ENCODE data around the gene TTC28.
"Not testable (repeated sequence)": the region's sequence is repeated elsewhere in the genome, so short reads cannot be mapped to it uniquely, and the experiment has no call there.

TTC28 gene

DNA sequence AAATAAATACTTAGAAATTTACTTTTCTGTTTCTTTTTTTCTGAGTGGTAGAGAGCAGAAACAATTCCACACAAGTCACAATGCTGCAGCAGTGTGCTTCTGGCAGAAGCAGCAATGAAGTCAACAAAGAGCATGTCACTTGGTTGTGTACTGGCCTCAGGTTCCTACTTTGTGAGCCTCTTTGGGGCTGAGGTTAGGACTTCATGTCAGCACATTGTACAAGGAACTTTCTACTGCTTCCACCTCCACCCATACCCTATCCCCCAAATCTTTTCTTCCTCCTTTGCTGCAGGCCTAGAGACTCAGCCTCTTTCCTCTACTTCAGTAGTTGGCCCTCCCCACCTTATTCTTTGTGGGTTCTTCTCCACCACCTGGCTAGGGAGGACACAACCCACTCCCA is 507.9 kb downstream of the TTC28 start:
- TF ChIP-seq, protein P1, sequence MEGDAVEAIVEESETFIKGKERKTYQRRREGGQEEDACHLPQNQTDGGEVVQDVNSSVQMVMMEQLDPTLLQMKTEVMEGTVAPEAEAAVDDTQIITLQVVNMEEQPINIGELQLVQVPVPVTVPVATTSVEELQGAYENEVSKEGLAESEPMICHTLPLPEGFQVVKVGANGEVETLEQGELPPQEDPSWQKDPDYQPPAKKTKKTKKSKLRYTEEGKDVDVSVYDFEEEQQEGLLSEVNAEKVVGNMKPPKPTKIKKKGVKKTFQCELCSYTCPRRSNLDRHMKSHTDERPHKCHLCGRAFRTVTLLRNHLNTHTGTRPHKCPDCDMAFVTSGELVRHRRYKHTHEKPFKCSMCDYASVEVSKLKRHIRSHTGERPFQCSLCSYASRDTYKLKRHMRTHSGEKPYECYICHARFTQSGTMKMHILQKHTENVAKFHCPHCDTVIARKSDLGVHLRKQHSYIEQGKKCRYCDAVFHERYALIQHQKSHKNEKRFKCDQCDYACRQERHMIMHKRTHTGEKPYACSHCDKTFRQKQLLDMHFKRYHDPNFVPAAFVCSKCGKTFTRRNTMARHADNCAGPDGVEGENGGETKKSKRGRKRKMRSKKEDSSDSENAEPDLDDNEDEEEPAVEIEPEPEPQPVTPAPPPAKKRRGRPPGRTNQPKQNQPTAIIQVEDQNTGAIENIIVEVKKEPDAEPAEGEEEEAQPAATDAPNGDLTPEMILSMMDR (IDR thresholded peaks at IDR 0.05; ENCODE audit: borderline replicate concordance, insufficient read depth, low read depth, low read length): no peak
- no peak overlapping the region for H3K4me3 ChIP-seq (ENCODE audit: low read depth, low read length)

DNA sequence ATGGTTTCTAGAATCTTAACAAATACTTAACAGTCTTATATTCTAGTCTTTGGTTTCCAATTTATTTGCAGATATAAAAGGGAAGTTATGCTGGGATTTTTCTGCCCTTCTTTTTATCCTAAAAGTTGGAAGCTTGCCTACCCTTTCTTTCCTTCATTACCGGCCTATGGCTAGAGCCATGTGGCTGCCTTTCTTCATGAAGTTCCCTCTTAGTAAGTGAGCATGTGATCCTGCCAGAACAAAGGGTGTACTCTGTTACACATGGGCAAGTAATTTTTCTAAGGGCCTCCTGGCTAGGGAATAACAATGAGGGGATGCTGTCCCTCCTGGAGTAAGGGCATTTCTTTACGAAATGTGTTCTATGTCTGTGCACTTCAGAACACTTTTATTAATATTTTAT is 508.5 kb downstream of the TTC28 start:
- H3K4me3 ChIP-seq (ENCODE audit: low read depth, low read length): no peak overlapping the region
- TF ChIP-seq, protein P1 (IDR thresholded peaks at IDR 0.05; ENCODE audit: borderline replicate concordance, insufficient read depth, low read depth, low read length): no peak

DNA sequence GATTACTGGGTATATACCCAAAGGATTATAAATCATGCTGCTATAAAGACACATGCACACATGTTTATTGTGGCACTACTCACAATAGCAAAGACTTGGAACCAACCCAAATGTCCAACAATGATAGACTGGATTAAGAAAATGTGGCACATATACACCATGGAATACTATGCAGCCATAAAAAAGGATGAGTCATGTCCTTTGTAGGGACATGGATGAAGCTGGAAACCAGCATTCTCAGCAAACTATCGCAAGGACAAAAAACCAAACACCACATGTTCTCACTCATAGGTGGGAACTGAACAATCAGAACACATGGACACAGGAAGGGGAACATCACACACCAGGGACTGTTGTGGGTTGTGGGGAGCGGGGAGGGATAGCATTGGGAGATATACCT is 510.3 kb downstream of the TTC28 start:
- not testable (repeated sequence) for H3K4me3 ChIP-seq (ENCODE audit: low read depth, low read length)

DNA sequence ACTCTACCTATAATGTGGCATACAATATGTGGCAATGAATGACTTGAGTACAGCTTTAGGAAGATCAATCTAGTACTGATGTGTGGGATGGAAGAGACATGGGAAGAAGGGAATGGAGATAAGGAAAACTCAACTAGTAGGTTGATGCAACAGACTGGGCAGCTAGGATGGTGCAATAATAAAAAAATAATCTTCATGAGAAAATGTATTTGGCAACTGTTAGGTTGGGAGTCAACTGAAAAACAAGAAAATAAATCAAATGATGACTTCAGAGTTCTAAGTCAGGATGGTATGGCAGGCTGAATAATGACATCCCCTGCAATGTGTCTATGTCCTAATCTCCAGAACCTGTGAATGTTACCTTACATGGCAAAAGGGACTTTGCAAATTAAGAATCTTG is 523.8 kb downstream of the TTC28 start:
- TF ChIP-seq, protein P1 (IDR thresholded peaks at IDR 0.05; ENCODE audit: borderline replicate concordance, insufficient read depth, low read depth, low read length): no peak
- no peak overlapping the region for H3K4me3 ChIP-seq (ENCODE audit: low read depth, low read length)

DNA sequence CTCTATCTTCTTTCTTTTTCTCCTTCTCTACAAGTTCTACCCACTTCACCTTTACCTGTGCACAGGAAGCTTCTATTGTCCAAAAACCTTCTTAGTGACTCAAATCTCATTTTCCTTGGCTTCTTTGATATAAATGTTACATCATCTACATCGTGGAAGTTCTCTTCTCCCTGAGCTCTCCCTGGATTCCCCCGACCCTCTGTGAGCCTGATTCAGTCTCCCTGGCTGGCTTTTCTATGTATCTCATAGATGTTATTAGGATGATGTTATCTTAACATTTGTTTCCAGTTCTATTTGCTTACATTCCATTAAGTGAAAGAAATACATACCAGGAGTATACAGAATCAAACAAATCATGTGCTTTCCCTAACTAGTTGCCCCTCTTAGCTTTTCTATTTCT is 524.8 kb downstream of the TTC28 start:
- TF ChIP-seq, protein P1 (IDR thresholded peaks at IDR 0.05; ENCODE audit: borderline replicate concordance, insufficient read depth, low read depth, low read length): no peak
- H3K4me3 ChIP-seq (ENCODE audit: low read depth, low read length): no peak overlapping the region

- no peak overlapping the region for H3K4me3 ChIP-seq (ENCODE audit: low read depth, low read length)
- TF ChIP-seq, protein P1 (IDR thresholded peaks at IDR 0.05; ENCODE audit: borderline replicate concordance, insufficient read depth, low read depth, low read length): no peak
Measured at GRCh38 chr22:28151151-28151816, 528.4 kb downstream of the TTC28 start.

- TF ChIP-seq, protein P1 (IDR thresholded peaks at IDR 0.05; ENCODE audit: borderline replicate concordance, insufficient read depth, low read depth, low read length): no peak
- H3K4me3 ChIP-seq (ENCODE audit: low read depth, low read length): no peak overlapping the region
Measured at GRCh38 chr22:28148816-28149465, 530.7 kb downstream of the TTC28 start.

Measured in GM12875 (cell line).